NCI-H2107 treated with DMSO at 0.1 percent for 48 hours (cell line): ENCODE data around the gene EFCAB8.
A peak's percentile ranks its signal among the peaks of the same experiment; 100 is the strongest.
"Not testable (repeated sequence)": the region's sequence is repeated elsewhere in the genome, so short reads cannot be mapped to it uniquely, and the experiment has no call there.

Experiments
- DNase-seq: peaks from one replicate; lab custom pipeline; 2025; ENCODE audit not compliant: unreplicated experiment; lab: John Stamatoyannopoulos, UW

The EFCAB8 gene

DNA sequence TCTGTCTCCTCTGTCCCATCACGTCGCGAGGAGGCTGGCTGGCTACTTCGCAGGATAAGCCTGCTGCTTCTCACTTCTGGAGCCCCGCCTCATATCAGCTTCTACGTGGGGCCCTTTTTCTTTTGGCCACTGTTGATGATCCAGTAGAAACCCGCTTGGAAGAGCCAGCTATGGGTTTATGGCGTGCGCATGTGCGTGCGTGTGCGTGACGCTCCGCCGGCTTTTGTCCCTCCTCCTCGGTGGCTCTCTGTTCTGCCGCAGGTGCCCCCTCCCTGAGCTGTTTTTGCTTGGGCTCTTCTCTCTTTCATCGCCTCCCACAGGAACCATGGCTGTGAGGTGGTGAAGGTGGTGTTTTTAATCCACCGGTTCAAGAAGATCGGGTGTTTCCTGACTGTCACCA, 26.5 kb downstream of the EFCAB8 start:
- DNase-seq, result no peak

DNA sequence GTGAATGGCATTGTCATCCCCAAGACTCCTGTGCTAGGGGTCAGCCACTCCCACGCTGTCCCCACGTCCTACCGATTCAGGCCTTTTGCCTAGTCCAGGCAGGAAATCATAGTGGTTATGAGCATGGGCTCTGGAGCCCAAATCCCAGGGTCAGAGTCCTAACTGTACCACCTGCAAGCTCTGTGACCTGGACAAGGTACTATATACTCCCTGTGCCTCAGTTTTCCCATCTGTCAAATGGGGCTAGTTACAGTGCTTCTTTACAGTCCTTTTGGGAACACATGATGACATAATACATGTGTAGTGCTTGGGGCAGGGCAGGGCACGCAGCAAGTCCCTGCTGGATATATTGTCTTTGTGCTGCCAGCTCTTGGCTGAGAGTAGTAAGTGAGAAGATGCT, 27.2 kb downstream of the EFCAB8 start:
- no peak for DNase-seq

DNA sequence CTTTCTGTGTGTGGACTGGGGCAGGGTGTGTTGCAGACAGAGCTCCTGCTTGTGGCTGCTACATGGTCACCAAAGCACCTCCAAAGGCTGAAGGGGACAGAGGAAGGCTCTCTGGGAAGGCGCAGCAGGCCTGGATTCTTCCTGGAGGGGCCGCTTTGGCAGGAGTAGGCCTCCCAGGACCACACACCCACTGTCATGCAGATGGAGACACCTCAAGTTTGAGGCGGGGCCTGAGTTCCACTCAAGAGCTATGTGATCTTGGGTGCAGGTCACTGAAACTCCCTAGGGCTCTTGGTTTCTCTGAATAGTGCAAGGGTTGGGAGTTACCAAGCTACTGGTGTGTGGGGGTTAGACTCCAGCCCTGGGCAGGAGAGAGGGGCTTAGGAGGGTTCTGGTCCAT, 27.9 kb downstream of the EFCAB8 start:
- no peak for DNase-seq

DNA sequence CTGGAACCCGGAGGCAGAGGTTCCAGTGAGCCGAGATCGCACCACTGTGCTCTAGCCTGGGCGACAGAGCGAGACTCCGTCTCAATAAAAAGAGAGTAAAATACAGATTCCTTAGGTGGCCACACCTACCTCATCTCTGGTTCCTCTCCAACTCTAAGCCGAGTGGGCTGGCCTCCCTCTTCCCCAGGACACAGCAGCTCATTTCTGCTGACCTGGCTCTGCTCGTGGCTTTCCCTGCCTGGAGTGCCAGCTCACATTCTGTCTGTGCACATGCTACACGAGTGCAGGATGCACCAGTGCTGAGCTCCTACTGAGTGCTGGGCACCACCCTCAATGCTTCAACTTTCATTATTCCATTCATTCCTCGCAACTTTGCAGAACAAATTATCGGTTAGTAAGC, 28.8 kb downstream of the EFCAB8 start:
- DNase-seq, result no peak

DNA sequence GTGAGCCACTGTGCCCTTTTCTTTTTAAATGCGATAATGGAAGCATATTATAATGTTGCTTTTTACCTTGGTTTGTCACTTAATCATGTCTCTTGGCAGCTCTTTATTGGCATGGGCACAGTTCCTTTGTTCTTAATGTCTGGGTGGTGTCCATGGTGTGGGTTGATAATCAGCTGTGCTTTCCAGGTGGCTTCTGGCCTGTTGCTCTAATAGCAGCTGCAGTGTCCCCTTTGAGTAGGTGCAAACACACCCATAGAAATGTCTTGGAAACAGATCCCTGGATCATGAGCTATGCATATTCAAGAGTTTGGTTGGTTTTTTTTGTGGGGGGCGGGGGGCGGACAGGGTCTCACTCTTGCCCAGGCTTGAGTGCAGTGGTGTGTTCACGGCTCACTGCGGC, 29.9 kb downstream of the EFCAB8 start:
- no peak for DNase-seq

DNA sequence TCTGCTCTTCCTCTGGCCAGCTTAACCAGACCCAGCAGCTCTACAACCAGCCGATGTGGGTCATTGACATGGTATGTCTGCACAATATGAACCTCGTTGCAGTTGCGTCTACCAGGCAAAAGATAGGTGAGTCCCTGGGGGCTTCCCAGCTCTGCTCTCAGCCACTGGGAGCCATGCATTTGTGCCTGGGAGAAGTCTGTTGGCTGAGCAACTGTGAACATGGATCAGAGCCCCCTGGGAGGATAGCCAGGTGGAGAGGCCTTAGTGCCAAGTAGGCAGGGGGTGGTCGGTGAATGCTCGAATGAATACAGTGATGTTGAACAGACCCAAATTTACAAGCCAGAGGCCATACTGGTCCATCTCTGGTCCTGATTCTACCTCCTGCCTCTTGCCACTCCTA, 30.6 kb downstream of the EFCAB8 start:
- no peak for DNase-seq

DNA sequence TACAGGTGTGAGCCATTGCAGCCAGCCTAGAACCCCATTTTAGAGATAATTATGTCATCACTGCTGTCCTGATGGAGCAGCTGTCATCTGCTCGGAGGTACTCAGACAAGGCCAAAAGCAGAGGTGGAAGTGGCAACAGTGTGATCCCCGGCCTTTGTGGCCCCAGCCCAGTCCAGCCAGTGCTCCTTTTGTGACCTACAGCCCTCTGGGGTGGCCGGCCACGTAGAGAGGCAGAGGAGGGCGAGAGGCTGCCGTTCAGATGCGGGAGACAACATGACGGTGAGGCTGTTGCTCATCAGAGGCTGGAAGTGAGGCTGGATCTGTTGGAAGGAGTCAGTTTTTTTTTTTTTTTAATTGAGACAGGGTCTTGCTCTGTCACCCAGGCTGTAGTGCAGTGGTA, 32.8 kb downstream of the EFCAB8 start:
- no peak for DNase-seq

DNA sequence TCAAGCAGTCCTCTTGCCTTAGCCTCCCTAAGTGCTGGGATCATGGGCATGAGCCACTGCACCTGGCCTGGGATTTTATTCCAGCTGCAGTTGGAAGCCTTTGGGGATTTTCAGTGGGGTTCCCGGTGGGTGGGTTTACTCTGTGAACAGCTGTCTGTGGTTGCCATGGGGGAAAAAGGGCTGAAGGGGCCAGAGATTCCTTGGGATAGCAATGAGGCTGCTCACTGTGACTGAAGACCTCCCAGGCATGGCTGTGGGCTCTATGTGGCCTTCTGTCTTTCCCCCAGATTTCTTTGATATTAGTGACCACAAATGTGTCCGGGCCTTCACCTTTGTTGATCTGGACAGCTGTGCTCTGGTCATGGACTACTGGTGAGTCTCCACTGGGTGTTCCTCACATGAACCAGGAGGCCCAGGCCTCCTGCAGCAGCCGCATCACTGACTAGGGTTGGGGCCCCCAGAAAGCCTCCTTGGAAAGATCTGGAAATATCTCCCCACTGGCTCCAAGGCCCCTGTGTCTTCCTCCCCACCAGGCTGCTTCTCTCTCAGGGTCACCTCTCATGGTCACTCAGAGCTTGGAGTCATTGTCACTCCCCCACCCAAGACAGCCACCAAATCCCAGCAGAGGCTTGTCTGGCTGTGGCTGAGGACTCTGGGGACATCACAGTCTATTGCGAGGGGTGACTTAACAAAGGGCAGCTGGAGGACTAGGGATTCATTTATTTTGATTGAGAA, 33.4 kb downstream of the EFCAB8 start:
- DNase-seq, result no peak

DNA sequence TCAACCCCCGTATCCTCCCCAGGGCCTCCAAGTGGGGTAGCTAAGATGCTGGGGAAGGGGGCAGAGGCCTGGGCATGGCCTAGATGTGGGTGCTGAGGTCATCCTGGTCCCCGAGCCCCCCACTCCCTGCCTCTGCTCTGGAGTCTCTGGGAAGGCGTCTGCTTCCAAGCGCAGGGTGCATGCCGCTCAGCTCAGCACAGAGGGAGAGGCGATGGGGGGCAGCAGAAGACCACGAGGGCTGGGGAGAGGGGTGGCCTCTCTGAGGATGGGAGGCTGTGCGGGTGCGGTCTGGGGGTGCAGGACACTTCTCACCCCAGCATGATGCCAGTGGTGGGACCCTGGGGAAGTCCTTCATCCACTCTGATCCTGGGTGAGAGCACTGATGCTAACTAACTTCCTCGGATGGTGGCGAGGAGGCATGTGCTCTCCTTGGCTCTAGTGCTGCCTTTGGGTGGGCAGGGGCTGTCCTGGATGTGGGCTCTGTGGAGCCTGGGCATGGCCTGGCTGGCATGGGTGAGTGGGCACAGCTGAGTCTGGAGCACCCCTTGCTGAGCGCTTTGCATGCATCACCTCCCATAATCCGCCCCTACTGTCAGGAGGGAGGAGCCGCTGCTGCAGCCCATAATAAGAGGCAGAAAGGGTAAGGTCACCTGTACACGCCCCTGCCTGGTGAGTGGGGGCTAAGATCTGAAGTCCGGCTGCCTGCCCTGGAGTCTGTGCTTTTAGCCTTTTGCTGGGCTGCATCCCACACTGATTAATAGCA, 34.7 kb downstream of the EFCAB8 start:
- DNase-seq, result no peak

DNA sequence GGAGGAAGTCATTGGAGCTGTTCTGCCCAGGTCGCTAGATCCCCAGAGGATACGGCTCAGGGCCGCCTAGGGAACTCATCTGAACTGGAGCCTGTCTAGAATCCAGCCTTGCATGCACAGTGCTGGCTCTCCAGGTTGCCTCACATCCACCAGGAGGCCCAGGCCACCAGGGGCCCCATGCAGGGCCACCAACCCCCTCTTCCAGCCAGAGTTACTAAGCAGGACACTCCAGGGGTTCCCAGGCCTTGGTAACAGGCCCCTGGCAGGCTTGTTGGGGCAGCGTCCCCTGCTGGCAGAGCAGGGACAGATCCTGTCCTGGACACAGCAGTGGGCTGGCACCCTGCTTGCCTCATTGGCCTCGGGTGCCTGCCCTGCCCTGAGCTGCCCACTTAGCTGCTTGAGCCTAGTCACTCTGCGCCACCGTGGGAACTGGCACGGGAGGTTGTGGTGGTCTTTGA, 35.3 kb downstream of the EFCAB8 start:
- no peak for DNase-seq

DNA sequence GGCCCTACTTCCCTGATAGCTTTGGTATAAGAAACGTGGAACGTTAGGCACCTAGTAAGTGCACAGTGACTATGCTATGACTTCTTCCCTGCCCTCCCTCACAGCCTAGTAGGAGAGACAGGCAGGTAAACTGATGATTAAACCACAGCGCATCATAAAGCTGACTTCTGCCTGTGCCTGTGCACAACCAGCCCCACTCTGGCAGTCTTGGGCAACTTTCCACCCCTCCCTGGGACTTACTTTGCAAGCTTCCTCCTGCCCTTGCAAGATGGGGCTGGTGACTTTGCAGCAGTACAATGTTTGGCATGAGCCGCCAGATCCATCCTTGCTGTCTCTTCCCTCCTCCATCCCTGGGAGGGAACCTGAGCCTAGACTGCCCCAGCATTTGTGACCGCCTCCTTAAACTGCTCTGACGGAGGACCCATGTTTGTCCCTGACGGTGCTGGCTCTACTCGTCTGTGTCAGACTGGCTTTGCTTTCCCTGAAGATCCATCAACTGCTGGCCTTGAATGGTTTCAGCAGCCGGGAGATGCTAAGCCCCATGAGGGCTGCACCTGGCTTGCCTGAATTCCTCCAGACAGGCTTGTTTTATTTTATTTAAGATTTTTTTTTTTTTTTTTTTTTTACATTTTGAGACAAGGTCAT, 36.1 kb downstream of the EFCAB8 start:
- no peak for DNase-seq

DNA sequence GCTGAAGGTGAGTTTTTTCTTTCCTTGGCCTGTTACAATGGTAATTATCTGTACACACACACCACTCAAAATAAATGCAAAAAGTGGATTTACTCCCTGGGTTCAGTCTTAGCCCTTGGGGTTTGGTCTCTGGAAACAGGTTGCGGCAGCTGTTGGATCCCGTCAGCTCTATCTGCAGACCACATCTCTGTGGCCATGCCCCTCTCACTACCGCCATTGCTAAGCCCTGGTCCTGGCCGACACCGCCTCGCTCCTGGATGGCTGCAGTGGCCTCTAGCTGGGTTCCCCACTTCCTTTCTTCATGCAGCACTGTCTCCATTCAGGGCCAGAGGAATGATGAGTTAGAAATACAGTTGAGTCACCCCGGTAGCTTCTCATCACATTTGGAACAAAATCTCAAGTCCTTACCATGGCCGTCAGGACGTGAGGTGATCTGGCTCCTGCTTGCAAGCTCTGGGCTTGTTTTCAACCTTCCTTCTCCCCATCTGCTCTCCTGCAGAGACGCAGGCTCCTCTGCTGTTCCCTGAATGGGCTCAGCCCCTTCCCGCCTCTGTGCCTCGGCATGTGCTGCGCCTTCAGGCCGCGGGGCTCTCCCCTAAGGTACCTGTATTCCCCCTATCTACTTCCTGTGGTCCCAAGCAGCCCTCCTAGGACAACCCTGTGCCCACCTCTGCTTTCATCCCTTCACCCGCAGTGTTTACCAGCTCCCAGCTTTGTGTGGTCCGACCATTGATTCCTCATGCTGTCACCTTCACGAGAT, 38.0 kb downstream of the EFCAB8 start:
- DNase-seq, result no peak

DNA sequence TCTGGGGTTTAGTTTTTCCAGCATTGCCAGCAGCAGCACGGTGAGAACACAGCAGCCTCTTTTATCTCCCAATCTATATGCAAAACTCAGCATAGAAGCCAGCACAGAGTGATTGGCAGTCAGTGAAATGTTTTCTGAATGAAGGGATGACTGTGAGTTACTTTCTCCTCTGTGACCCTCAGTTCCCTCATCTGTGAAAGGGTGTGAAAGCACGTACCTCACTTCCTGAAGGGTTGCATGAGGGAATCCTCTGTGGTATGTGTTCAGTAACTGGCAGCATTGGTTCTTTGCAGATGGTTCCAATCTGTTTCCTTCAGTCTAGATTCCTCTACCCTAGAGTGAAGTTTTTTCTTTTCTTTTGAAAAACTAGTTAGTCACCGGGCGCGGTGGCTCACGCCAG, 40.0 kb downstream of the EFCAB8 start:
- DNase-seq, result no peak

DNA sequence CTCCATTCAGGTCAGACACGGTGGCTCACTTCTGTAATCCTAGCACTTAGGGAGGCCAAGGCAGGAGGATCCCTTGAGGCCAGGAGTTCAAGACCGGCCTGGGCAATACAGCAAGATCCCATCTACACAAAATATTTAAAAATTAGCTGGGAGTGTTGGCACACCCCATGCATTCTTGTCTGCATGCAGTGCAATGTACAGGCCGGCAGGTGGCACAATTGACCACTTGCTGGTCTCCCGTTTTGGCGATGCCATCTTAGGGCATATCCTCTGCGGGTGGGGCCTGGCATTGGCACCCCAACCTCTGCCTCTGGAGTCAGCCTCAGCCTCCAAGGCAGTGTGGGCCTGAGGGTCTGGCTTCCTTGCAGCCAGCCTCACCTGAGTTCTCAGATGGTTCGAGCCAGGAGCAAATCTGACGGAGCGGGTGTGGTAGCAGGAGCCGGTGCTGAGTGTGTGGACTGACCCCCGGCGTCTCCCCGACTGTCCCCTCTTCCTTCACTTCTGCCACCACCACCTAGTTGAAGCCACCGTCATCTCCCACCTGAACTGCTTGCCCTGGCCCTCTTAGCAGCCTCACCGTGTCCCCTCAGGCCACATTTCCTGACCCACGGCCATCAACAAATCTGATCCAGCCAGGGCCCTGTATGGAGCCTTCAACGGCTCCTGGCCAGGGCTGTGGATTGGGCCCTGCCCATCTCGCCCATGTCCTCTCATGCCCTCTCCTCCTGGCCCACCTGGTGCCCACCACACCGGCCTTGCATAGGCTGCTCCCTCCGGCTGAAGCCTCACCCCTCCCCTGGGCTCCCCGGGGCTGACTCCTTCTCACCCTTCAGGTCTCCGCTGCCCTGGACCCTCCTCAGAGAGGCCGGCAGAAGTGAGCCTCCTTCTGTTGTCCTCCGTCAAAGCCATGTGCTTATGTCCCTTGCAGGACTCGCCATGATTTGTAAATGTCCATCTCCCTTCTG, 44.0 kb downstream of the EFCAB8 start:
- DNase-seq, result peak; percentile 13

DNA sequence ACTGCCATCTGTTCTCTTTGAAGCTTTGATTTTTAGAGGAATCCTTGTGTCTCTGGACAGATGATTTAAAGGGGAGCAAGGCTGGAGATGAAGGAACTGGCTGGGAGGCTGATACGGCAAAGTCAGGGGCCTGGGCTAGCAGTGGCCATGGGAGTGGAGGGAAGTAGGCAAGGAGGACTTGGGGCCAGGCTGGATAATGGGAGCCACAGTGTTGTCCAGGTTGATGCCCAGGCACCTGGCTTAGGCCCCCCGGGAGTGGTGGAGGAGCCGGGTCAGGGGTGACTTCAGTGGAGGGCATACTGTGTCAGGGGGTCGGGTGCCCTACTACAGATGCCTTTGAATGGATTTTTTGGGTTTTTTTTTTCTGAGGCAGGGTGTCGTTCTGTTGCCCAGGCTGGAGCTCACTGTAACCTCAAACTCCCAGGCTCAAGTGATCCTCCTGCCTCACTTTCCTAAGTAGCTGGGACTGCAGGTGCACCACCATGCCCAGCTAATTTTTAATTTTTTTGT, 45.0 kb downstream of the EFCAB8 start:
- no peak for DNase-seq

DNA sequence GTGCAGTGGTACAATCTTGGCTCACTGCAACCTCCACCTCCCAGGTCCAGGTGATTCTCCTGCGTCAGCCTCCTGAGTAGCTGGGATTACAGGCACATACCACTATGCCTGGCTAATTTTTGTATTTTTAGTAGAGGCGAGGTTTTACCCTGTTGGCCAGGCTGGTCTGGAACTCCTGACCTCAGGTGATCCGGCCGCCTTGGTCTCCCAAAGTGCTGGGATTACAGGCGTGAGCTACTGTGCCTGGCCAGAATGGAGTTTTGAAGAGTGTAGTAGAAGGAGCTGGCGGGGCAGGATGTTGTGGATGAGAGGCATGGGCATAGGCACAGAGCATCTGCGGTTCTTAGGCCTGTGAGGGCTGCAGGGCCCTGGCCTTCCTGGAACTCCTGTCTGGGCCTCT, 46.0 kb downstream of the EFCAB8 start:
- not testable (repeated sequence) for DNase-seq

DNA sequence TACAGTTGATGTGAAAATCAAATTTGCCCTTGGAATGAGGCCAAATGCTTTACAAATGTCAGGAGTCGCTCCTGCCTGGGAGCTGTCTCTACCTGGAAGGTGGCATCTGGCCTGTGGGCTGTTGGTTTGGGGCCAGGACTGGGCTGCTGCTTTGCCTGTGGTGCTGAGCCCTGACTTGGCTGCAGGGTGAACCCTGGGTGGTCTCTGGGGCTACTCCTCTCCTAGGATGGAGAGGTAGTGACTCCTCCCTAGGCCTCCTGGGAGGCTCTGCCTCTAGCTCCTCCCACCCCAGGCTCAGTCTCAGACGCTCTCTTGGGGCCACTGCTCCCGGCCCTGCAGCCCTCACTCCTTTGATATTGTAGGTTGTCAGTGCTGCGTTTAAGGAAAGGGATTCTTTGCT, 47.5 kb downstream of the EFCAB8 start:
- no peak for DNase-seq

DNA sequence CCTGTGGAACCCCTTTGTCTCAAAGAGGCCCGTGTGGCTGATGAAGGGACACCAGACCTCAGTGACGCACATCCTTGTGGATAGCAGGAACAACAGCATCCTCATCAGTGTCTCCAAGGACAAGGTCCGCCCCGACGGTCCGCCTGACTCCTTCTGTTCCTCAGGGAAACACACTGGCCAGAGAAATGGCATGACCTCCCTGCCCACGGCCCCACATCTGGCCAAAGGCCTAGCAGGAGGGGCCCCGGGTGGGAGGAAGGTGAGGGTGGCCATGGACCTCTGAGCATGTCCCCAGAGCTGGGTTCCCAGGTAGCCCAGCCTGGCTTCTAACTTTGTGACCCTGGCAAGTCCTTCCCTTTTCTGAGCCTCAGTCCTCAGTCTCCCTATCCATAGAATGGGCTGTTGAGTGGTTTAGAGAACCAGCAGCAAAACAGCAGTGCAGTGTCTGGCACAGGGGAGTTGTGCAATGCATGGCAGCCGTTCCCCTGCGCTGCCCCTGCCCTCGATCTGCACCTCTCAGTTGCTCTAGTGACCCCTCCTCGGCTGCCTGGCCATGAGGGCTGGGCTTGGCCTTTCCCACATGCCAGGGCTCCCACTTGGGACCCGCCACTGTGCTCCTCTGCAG, 48.3 kb downstream of the EFCAB8 start:
- DNase-seq, result no peak

DNA sequence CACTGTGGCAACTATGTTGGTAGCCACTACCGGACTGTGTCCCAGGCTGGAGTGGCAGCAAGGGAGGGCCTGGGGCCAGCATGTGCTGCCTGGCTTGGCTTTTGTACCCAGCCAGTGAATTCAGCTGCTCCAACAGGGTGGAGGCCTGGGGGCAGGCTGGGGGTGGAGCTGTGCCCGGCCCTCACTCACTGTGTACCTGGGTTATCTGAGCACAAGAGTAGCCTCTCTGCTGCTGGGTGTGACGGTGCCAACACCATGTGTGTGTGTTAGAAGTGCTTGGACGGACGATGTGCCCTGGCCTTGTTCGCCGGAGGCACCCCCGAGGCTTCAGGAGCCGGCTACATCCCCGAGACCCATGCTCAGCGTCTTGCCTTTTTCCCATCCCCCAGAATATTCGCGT, 49.2 kb downstream of the EFCAB8 start:
- no peak for DNase-seq
